ENCODE data around the gene OR2J3.
"Not testable (repeated sequence)": the region's sequence is repeated elsewhere in the genome, so short reads cannot be mapped to it uniquely, and the experiment has no call there.

The OR2J3 gene

GRCh38 chr6:29107758-29108157 lies at the start of gene OR2J3:
Gene OR2J3, plus strand, starts transcription at chr6:29108058. Its CDS starts 3,833 bp downstream, at chr6:29111891.
- Mint-ChIP-seq H3K36me3 (no peaks in the 10 kb centered on the region), H3K4me1 (no peaks in the 10 kb centered on the region), H3K9me3 (no peaks in the 10 kb centered on the region), H3K4me3 (no peak within 1 kb of the TSS), H3K27ac (no peak within 1 kb of the TSS)
- no peak for DNase-seq (ENCODE audit: low spot score in 2 of 2)
- ATAC-seq: no peak

- no peaks in the 10 kb centered on the region for H3K4me1 Mint-ChIP-seq
- H3K9me3 Mint-ChIP-seq: no peaks in the 10 kb centered on the region
- no peak for DNase-seq (ENCODE audit: low spot score in 2 of 2)
- H3K4me3 Mint-ChIP-seq: no peak overlapping the region
- peak; percentile 51 for ATAC-seq
- no peaks in the 10 kb centered on the region for H3K36me3 Mint-ChIP-seq
- no peak overlapping the region for H3K27ac Mint-ChIP-seq
Measured at GRCh38 chr6:29071831-29072723, 35.8 kb upstream of the OR2J3 start.

- H3K36me3 Mint-ChIP-seq: no peaks in the 10 kb centered on the region
- no peaks in the 10 kb centered on the region for H3K4me1 Mint-ChIP-seq
- H3K9me3 Mint-ChIP-seq: no peaks in the 10 kb centered on the region
- no peak overlapping the region for H3K27ac Mint-ChIP-seq
- DNase-seq (ENCODE audit: low spot score in 2 of 2) (no peak), ATAC-seq (no peak)
- no peak overlapping the region for H3K4me3 Mint-ChIP-seq
Measured at GRCh38 chr6:29079203-29079602, 28.7 kb upstream of the OR2J3 start.

- ATAC-seq (no peak), DNase-seq (ENCODE audit: low spot score in 2 of 2) (no peak)
- Mint-ChIP-seq H3K27ac (no peak overlapping the region), H3K4me3 (no peak overlapping the region), H3K4me1 (no peaks in the 10 kb centered on the region), H3K9me3 (no peaks in the 10 kb centered on the region), H3K36me3 (no peaks in the 10 kb centered on the region)
Measured at GRCh38 chr6:29081312-29081711, 26.5 kb upstream of the OR2J3 start.

GRCh38 chr6:29082457-29082856 lies 25.4 kb upstream of the OR2J3 start:
- no peaks in the 10 kb centered on the region for H3K36me3 Mint-ChIP-seq
- H3K4me1 Mint-ChIP-seq: no peaks in the 10 kb centered on the region
- ATAC-seq (no peak), DNase-seq (ENCODE audit: low spot score in 2 of 2) (no peak)
- H3K4me3 Mint-ChIP-seq: no peak overlapping the region
- H3K9me3 Mint-ChIP-seq: no peaks in the 10 kb centered on the region
- H3K27ac Mint-ChIP-seq: no peak overlapping the region

GRCh38 chr6:29087213-29087612 lies 20.6 kb upstream of the OR2J3 start, which contains the start of gene OR2B3:
Gene OR2B3, minus strand, starts transcription at chr6:29087313. Its CDS starts 65 bp downstream, at chr6:29087248.
- DNase-seq (ENCODE audit: low spot score in 2 of 2): no peak
- ATAC-seq: no peak
- Mint-ChIP-seq H3K36me3 (no peaks in the 10 kb centered on the region), H3K27ac (no peak within 1 kb of the TSS), H3K9me3 (no peaks in the 10 kb centered on the region), H3K4me3 (no peak within 1 kb of the TSS), H3K4me1 (no peaks in the 10 kb centered on the region)

GRCh38 chr6:29092957-29093356 lies 14.9 kb upstream of the OR2J3 start:
- no peaks in the 10 kb centered on the region for H3K36me3 Mint-ChIP-seq
- H3K4me3 Mint-ChIP-seq: no peak overlapping the region
- DNase-seq (ENCODE audit: low spot score in 2 of 2) (no peak), ATAC-seq (no peak)
- no peaks in the 10 kb centered on the region for H3K4me1 Mint-ChIP-seq
- H3K9me3 Mint-ChIP-seq: no peaks in the 10 kb centered on the region
- no peak overlapping the region for H3K27ac Mint-ChIP-seq

GRCh38 chr6:29097803-29098202 lies 10.1 kb upstream of the OR2J3 start:
- H3K9me3 Mint-ChIP-seq: no peaks in the 10 kb centered on the region
- H3K27ac Mint-ChIP-seq: no peak overlapping the region
- H3K4me1 Mint-ChIP-seq: no peaks in the 10 kb centered on the region
- no peak for DNase-seq (ENCODE audit: low spot score in 2 of 2)
- no peak overlapping the region for H3K4me3 Mint-ChIP-seq
- no peak for ATAC-seq
- H3K36me3 Mint-ChIP-seq: no peaks in the 10 kb centered on the region

- Mint-ChIP-seq H3K4me3 (no peak within 1 kb of the TSS), H3K27ac (no peak within 1 kb of the TSS), H3K4me1 (no peaks in the 10 kb centered on the region), H3K36me3 (no peaks in the 10 kb centered on the region), H3K9me3 (no peaks in the 10 kb centered on the region)
- no peak for ATAC-seq
- no peak for DNase-seq (ENCODE audit: low spot score in 2 of 2)
Measured at GRCh38 chr6:29099190-29099589, 8.7 kb upstream of the OR2J3 start, which contains the start of gene OR2J1. Gene OR2J1, plus strand, starts transcription at chr6:29099490. Its CDS starts 1,453 bp downstream, at chr6:29100943.

GRCh38 chr6:29112135-29112534 lies 4.3 kb downstream of the OR2J3 start:
- DNase-seq (ENCODE audit: low spot score in 2 of 2) (no peak), ATAC-seq (peak; percentile 19)
- H3K27ac Mint-ChIP-seq: no peak overlapping the region
- H3K9me3 Mint-ChIP-seq: no peaks in the 10 kb centered on the region
- H3K36me3 Mint-ChIP-seq: no peaks in the 10 kb centered on the region
- no peaks in the 10 kb centered on the region for H3K4me1 Mint-ChIP-seq
- no peak overlapping the region for H3K4me3 Mint-ChIP-seq

- not testable (repeated sequence) for H3K36me3 Mint-ChIP-seq; ATAC-seq; DNase-seq (ENCODE audit: low spot score in 2 of 2); H3K27ac Mint-ChIP-seq; H3K4me1 Mint-ChIP-seq; H3K9me3 Mint-ChIP-seq; H3K4me3 Mint-ChIP-seq
Measured at GRCh38 chr6:29114964-29115363, 7.1 kb downstream of the OR2J3 start.

- H3K36me3 Mint-ChIP-seq: no peaks in the 10 kb centered on the region
- H3K4me3 Mint-ChIP-seq: no peak overlapping the region
- no peaks in the 10 kb centered on the region for H3K9me3 Mint-ChIP-seq
- no peaks in the 10 kb centered on the region for H3K4me1 Mint-ChIP-seq
- DNase-seq (ENCODE audit: low spot score in 2 of 2) (no peak), ATAC-seq (peak; percentile 28)
- no peak overlapping the region for H3K27ac Mint-ChIP-seq
Measured at GRCh38 chr6:29129326-29130012, 21.6 kb downstream of the OR2J3 start.

- no peak overlapping the region for H3K4me3 Mint-ChIP-seq
- no peak for DNase-seq (ENCODE audit: low spot score in 2 of 2)
- peak; percentile 31 for ATAC-seq
- H3K9me3 Mint-ChIP-seq: no peaks in the 10 kb centered on the region
- H3K36me3 Mint-ChIP-seq: no peaks in the 10 kb centered on the region
- no peaks in the 10 kb centered on the region for H3K4me1 Mint-ChIP-seq
- H3K27ac Mint-ChIP-seq: no peak overlapping the region
Measured at GRCh38 chr6:29130644-29131043, 22.8 kb downstream of the OR2J3 start.

GRCh38 chr6:29131691-29132090 lies 23.8 kb downstream of the OR2J3 start:
- H3K36me3 Mint-ChIP-seq: no peaks in the 10 kb centered on the region
- no peak for ATAC-seq
- H3K4me1 Mint-ChIP-seq: no peaks in the 10 kb centered on the region
- no peaks in the 10 kb centered on the region for H3K9me3 Mint-ChIP-seq
- no peak for DNase-seq (ENCODE audit: low spot score in 2 of 2)
- no peak overlapping the region for H3K27ac Mint-ChIP-seq
- no peak overlapping the region for H3K4me3 Mint-ChIP-seq

GRCh38 chr6:29137724-29138123 lies 29.9 kb downstream of the OR2J3 start:
- H3K36me3 Mint-ChIP-seq: no peaks in the 10 kb centered on the region
- no peaks in the 10 kb centered on the region for H3K9me3 Mint-ChIP-seq
- DNase-seq (ENCODE audit: low spot score in 2 of 2): no peak
- H3K27ac Mint-ChIP-seq: no peak overlapping the region
- no peak for ATAC-seq
- H3K4me3 Mint-ChIP-seq: no peak overlapping the region
- no peaks in the 10 kb centered on the region for H3K4me1 Mint-ChIP-seq

GRCh38 chr6:29141606-29142005 lies 33.7 kb downstream of the OR2J3 start:
- DNase-seq (ENCODE audit: low spot score in 2 of 2) (no peak), ATAC-seq (no peak)
- no peak overlapping the region for H3K27ac Mint-ChIP-seq
- no peak overlapping the region for H3K4me3 Mint-ChIP-seq
- H3K4me1 Mint-ChIP-seq: no peaks in the 10 kb centered on the region
- H3K36me3 Mint-ChIP-seq: no peaks in the 10 kb centered on the region
- no peaks in the 10 kb centered on the region for H3K9me3 Mint-ChIP-seq
